ENCODE data around the gene LYSMD4. TPM values are rescaled to one million over a fixed set of nuclear protein-coding genes. Genes with fewer than 3 reads are reported as not detected.
"Not testable (repeated sequence)": the region's sequence is repeated elsewhere in the genome, so short reads cannot be mapped to it uniquely, and the experiment has no call there.

The LYSMD4 gene
- total RNA-seq, 1 donor from 2014 or later, result 13.1 TPM

DNA sequence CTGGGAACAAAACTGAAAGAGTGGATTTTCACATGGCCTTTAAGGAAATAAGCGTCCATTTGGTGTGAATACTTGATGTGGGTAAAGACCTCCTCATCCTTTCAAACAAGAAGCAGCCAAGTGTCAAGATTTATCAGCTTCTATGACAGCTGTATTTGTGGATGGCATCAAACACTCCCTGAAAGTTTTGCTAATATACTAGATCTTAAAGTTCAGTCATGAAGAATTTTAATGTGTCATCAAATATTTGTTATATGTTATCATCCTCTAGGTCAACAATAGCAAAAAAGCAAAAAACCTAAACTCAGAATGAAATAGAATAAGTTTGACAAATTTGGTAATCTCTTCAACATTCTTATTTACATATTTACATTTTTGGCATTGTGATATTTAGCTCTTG lies 29.1 kb upstream of the LYSMD4 start:
- DNase-seq (ENCODE audit: low spot score), result no peak
- Mint-ChIP-seq H3K4me3 (ENCODE audit: unreplicated experiment) (no peak overlapping the region), H3K4me1 (ENCODE audit: low read depth) (no peaks in the 10 kb centered on the region), H3K36me3 (ENCODE audit: low read depth) (no peaks in the 10 kb centered on the region), H3K9me3 (ENCODE audit: low read depth) (no peaks in the 10 kb centered on the region), H3K27me3 (ENCODE audit: low read depth) (no peaks in the 10 kb centered on the region), H3K27ac (ENCODE audit: unreplicated experiment) (no peak overlapping the region)
- TF ChIP-seq, protein P1, sequence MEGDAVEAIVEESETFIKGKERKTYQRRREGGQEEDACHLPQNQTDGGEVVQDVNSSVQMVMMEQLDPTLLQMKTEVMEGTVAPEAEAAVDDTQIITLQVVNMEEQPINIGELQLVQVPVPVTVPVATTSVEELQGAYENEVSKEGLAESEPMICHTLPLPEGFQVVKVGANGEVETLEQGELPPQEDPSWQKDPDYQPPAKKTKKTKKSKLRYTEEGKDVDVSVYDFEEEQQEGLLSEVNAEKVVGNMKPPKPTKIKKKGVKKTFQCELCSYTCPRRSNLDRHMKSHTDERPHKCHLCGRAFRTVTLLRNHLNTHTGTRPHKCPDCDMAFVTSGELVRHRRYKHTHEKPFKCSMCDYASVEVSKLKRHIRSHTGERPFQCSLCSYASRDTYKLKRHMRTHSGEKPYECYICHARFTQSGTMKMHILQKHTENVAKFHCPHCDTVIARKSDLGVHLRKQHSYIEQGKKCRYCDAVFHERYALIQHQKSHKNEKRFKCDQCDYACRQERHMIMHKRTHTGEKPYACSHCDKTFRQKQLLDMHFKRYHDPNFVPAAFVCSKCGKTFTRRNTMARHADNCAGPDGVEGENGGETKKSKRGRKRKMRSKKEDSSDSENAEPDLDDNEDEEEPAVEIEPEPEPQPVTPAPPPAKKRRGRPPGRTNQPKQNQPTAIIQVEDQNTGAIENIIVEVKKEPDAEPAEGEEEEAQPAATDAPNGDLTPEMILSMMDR (IDR thresholded peaks at IDR 0.05), result no peak

DNA sequence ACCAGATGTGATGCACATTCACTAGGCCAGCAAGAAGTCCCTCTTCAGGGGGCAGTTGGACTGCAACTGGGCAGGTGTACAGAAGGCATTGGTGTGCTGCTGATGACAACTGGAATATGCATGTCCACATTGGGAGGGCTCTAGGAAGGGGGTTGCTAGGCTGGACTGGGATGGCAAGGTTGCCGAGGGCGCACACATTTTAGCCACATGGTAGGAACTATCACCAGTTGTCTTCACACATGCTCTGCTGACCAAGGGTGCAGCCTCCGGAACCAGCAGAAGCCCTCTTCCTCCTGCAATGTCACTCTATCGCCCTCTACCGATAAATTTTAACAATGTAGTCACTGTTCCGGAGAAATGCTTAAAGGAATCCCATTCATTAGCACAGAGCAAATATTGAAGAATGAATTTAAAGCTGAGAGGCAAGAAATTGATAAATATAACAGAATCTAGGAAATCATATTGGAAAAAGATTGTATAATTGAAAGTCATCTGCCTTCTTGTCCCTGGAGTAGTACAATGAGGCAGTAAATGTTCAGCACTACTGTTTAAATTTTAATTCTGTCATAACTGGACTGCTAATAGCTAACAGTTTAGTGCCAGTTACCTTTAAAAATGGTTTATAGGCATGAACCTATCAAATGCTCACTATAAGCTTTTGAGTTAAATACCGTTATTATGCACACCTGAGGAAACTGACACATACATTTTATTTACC lies 22.6 kb upstream of the LYSMD4 start:
- Mint-ChIP-seq H3K36me3 (ENCODE audit: low read depth) (no peaks in the 10 kb centered on the region), H3K27ac (ENCODE audit: unreplicated experiment) (no peak overlapping the region), H3K4me3 (ENCODE audit: unreplicated experiment) (no peak overlapping the region), H3K27me3 (ENCODE audit: low read depth) (no peaks in the 10 kb centered on the region), H3K4me1 (ENCODE audit: low read depth) (peaks cover 5% of the 10 kb centered on the region), H3K9me3 (ENCODE audit: low read depth) (no peaks in the 10 kb centered on the region)
- no peak for DNase-seq (ENCODE audit: low spot score)
- TF ChIP-seq, protein P1 (IDR thresholded peaks at IDR 0.05), result peak; percentile 89

DNA sequence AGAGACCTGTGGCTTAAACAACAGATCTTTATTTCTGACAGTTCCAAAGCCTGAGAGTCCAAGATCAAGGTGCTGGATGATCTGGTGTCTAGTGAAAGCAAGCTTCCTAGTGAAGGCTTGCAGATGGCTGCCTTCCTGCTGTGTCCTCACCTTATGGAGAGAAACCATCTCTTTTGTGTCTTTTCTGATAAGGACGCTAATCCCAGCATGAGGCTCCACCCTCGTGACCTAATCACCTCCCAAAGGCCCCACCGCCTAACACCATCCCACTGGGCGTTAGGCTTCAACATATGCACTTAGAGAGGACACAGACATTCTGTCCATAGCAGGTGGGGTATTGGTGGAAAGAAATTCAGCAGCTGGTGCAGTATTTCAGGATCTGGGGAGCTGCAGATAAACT lies 19.8 kb upstream of the LYSMD4 start:
- Mint-ChIP-seq H3K27ac (ENCODE audit: unreplicated experiment) (no peak overlapping the region), H3K36me3 (ENCODE audit: low read depth) (no peaks in the 10 kb centered on the region), H3K4me1 (ENCODE audit: low read depth) (peaks cover 5% of the 10 kb centered on the region), H3K4me3 (ENCODE audit: unreplicated experiment) (no peak overlapping the region), H3K27me3 (ENCODE audit: low read depth) (no peaks in the 10 kb centered on the region), H3K9me3 (ENCODE audit: low read depth) (no peaks in the 10 kb centered on the region)
- TF ChIP-seq, protein P1 (IDR thresholded peaks at IDR 0.05), result no peak
- no peak for DNase-seq (ENCODE audit: low spot score)

- H3K9me3 Mint-ChIP-seq (ENCODE audit: low read depth), result no peaks in the 10 kb centered on the region
- no peaks in the 10 kb centered on the region for H3K27me3 Mint-ChIP-seq (ENCODE audit: low read depth)
- H3K4me1 Mint-ChIP-seq (ENCODE audit: low read depth), result peaks cover 5% of the 10 kb centered on the region
- no peak overlapping the region for H3K27ac Mint-ChIP-seq (ENCODE audit: unreplicated experiment)
- H3K4me3 Mint-ChIP-seq (ENCODE audit: unreplicated experiment), result no peak overlapping the region
- DNase-seq (ENCODE audit: low spot score), result no peak
- TF ChIP-seq, protein P1 (IDR thresholded peaks at IDR 0.05), result no peak
- H3K36me3 Mint-ChIP-seq (ENCODE audit: low read depth), result no peaks in the 10 kb centered on the region
These were observed 19.3 kb upstream of the LYSMD4 start for GRCh38 chr15:99752556-99752955.

- H3K27ac Mint-ChIP-seq (ENCODE audit: unreplicated experiment); DNase-seq (ENCODE audit: low spot score); H3K36me3 Mint-ChIP-seq (ENCODE audit: low read depth); H3K27me3 Mint-ChIP-seq (ENCODE audit: low read depth); H3K4me1 Mint-ChIP-seq (ENCODE audit: low read depth); H3K4me3 Mint-ChIP-seq (ENCODE audit: unreplicated experiment); H3K9me3 Mint-ChIP-seq (ENCODE audit: low read depth): not testable (repeated sequence)
These were observed 17.1 kb upstream of the LYSMD4 start for GRCh38 chr15:99750326-99750725.

GRCh38 chr15:99749386-99749785 lies 16.1 kb upstream of the LYSMD4 start:
- DNase-seq (ENCODE audit: low spot score), result no peak
- no peak overlapping the region for H3K27ac Mint-ChIP-seq (ENCODE audit: unreplicated experiment)
- H3K36me3 Mint-ChIP-seq (ENCODE audit: low read depth), result no peaks in the 10 kb centered on the region
- H3K4me1 Mint-ChIP-seq (ENCODE audit: low read depth), result no peaks in the 10 kb centered on the region
- no peaks in the 10 kb centered on the region for H3K27me3 Mint-ChIP-seq (ENCODE audit: low read depth)
- H3K9me3 Mint-ChIP-seq (ENCODE audit: low read depth), result no peaks in the 10 kb centered on the region
- TF ChIP-seq, protein P1 (IDR thresholded peaks at IDR 0.05), result no peak
- H3K4me3 Mint-ChIP-seq (ENCODE audit: unreplicated experiment), result no peak overlapping the region
